Hematopoietic multipotent progenitor cell treated with erythropoietin and hydrocortisone succinate and interleukin-3 and kit ligand, for 8 days (in vitro differentiated cells): ENCODE data around the gene ATOH1.

Experiments used
- DNase-seq: peaks from one replicate; pipeline ENCODE4 v3.0.0-alpha.2; 2015

The ATOH1 gene, protein sequence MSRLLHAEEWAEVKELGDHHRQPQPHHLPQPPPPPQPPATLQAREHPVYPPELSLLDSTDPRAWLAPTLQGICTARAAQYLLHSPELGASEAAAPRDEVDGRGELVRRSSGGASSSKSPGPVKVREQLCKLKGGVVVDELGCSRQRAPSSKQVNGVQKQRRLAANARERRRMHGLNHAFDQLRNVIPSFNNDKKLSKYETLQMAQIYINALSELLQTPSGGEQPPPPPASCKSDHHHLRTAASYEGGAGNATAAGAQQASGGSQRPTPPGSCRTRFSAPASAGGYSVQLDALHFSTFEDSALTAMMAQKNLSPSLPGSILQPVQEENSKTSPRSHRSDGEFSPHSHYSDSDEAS

DNA sequence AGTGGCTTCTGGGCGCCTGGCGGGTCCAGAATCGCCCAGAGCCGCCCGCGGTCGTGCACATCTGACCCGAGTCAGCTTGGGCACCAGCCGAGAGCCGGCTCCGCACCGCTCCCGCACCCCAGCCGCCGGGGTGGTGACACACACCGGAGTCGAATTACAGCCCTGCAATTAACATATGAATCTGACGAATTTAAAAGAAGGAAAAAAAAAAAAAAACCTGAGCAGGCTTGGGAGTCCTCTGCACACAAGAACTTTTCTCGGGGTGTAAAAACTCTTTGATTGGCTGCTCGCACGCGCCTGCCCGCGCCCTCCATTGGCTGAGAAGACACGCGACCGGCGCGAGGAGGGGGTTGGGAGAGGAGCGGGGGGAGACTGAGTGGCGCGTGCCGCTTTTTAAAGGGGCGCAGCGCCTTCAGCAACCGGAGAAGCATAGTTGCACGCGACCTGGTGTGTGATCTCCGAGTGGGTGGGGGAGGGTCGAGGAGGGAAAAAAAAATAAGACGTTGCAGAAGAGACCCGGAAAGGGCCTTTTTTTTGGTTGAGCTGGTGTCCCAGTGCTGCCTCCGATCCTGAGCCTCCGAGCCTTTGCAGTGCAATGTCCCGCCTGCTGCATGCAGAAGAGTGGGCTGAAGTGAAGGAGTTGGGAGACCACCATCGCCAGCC, at the start of gene ATOH1:
Gene ATOH1, plus strand, starts transcription at position 422 of the 663 bp plus-strand sequence. Its CDS starts 174 bp downstream, at position 596.
- no peak for DNase-seq

DNA sequence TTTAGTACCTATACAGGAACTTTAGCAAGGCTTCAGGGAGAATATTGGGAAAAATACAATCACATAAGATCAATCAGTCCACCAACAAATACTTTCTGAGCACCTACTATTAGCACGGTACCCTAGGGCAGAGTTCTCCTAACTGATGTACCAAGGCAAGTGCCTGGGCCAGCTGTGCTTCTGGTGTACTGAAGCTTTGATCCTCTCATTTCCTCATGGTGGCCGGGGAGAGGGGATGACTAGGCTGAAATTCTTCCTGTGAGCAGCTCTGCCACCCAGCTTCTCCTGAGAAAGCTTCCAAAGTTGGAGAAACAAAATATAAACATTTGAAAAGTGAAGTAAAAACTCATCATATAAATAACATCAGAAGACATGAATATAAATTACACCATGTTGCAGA, 49.3 kb upstream of the ATOH1 start:
- no peak for DNase-seq

DNA sequence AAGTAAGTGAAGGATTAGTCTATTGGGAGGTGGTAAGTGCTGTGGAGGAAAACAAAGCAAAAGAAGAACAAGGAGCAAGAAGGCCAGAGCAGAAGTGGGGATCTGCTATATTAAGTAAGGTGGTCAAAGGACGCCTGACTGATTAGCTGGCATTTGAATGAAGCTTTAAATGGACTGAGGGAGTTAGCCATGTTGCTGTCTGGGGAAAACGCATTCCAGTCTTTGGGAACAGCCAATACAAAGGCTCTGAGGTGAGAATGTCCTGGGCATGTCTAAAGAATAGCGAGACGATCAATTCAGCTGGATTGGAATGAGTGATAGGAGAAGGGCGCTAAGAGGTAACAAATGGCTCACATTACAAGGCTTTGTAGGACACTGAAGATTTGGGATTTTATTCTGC, 48.5 kb upstream of the ATOH1 start:
- no peak for DNase-seq

DNA sequence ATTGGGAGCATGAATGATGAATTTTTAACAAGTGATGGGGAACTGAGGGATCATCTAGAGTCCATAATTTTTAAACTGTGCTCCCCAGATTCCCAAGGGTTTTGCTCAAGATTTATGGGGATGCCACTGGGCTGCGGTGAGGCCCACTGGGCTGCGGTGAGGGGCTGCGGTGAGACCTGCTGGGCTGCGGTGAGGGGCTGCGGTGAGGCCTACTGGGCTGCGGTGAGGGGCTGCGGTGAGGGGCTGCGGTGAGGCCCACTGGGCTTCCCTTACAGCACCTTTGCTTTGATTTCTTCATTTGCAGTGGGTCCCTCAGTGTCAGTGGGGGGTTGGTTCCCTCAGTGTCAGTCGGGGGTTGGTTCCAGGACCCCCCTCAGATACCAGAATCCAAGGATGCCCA, 47.4 kb upstream of the ATOH1 start:
- no peak for DNase-seq

DNA sequence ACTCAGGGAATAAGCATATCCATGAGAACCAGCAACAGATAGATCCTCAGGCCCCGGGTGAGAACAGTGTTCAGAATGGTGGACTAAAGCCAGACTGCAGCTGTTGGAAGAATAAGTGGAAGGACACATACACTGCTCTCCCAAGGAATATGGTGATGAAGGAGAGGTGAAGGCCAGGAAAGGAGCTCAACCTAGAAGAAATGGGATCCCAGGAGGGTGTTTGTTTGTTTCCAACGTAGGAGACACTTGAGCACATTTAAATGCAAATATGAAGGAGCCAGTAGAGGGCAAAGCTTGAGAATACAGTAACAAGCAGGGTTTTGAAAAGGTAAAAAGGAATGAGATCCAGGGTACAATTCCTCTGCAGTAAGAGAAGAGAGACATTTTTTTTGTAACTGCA, 42.4 kb upstream of the ATOH1 start:
- DNase-seq: no peak

DNA sequence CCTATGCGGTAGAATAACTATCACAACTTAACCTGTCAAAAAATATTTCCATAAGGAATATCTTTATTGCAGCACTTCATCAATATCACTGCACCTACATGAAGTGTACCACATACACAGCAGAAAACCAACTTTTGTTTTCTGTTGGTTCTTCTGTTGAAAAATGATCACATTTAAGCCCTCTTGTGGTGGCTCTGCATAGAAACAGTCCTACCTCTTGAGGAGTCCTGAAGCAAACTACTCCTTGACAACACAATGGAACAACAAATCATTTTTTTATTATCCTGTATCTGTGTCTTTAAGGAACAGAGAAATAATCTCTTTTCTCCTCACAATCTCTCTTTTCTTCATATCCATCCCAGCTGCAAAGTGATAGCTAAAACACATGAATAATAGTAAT, 39.8 kb upstream of the ATOH1 start:
- DNase-seq: peak; percentile 20

DNA sequence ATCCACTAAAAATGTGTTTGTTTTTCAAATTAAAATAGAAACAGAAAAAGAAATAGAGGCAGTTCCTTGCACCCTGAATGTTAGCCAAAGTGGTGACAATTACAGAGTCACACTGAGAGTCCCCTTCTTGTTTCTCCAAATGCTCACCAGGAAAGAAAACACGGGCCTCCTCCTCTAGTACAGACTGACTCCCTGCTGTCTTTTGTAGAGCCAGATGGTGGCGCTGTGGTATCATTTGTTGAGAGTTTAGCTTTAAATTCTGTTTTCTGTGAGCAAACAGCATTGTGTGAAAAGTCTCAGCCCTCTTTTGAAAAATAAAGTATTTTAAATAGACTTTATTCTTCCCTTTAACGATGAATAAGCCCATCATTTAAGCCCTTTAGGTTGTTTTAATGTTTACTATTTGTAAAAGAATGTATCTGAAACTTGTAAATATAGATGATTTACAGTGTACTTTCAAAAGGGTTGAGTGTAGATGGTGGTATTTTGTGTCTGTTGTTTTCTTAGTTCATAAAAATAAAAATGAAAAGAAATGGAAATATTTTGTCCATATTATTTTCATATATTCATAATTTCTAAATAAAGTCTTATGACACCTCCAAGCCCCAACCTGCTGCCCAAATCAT, 36.9 kb upstream of the ATOH1 start:
- DNase-seq: peak; percentile 67

DNA sequence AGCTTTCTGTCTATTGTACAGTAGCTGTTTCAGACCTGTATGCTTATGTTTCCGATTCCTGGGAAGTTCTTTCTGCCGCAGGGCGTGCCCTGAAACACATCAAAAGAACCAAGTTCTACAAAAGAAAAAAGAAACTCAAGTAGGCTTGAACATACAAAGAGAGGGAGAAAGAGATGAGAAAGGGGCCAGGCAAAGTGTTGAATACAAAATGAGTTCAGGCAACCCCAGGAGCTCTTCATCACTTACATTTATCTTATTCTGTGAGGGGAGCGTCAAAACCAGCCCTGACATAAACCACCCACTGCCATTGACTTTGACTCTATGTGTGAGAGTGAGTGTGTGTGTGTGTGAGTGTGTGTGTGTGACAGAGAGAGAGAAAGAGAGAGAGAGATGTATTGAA, 26.5 kb upstream of the ATOH1 start:
- DNase-seq: no peak

DNA sequence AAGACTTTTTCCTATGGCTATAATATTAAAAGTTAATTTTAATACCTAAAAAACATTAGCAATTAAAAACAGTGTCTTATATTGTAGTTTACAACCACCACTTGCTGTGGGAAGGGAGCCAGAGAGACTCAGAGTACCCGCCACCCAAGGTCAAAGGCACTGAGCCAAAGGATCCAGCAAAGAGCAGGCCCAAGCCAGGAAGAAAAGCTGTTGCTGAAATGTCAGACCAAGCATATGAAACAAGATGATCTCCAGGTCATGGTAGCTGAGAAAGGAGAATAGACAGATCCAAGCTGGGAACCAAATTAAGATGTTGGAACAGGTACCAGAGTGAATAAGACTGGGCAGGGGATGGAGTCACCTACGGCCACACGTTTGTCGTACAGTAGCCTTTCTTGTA, 18.8 kb upstream of the ATOH1 start:
- no peak for DNase-seq

DNA sequence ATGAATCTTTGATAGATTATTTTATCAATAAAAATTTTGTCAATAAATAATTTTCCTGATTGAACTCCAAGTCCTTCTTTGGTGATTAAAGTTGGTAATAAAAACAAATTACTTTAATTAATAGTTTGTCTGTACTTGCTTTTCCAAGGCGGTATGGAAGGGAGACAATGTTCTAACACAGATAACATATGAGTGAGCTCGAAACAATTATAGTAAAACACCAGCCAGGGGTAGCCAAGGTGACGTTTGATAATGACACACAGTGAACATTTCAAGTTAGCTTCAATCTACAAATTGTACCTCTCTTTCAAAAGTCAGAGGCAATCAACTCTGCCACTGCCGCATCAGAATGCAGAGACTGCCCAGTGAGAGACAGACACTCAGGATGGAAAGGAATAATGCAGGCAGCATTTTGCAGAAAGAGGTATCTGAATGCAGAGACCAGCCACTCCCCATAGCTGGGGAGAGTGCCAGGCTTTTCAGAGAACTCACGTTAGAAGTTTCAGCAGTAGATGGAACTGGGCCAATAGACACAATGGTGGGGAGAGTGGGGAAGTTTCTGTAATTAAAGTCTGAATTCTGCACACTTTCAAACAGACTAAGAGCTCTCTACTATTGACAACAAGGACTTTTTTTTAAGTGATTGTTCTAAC, 18.1 kb upstream of the ATOH1 start:
- no peak for DNase-seq

DNA sequence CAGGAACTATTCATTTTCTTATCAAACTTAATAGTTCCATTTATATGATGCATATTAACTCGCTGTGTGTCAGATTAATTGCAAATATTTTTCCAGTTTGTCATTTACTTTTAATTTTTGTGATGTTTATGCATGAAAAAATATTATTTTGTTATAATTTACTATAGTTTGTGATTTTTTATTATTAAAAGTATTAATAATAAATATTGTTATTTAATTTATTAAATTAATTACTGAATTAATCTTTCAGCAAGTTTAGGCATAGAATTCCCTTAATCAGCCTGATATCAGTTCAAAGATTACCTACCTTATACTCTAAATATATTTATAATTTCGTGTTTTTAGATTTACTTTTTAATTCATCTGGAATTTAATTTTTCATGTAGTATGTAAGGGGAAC, 15.5 kb upstream of the ATOH1 start:
- DNase-seq: no peak

DNA sequence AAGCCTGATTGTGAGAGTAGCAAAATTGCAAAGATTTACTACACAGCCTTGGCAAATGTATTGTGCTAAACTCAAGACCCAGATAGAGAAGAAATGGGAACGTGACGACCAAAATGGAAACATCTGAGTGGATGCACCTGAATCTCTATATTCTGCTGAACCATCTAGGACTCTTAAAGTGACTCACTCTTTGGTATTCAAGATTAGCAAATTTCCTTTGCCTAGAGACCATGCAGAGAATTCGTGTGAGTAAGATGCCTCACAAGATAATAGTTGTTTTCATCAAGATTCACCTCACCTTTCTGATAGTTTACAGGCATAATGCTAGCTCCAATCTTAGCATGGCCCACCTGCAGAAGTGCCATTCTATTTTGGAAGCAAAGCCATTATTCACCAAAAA, 14.4 kb upstream of the ATOH1 start:
- no peak for DNase-seq

DNA sequence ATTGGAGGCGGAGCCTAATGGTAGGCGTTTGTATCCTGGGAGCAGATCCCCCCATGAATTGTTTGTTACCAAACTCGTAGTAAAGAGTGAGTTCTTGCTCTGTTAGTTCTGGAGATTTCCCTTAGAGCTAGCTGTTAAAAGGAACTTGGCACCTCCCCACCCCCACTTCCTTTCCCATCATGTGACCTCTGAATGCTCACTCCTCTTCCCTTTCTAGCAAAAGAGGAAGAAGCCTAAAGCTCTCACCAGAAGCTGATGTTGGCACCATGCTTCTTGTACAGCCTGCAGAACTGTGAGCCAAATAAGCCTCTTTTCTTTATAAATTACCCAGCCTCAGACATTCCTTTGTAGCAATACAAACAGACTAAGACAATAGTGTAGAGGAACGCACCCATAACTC, 13.8 kb upstream of the ATOH1 start:
- peak; percentile 17 for DNase-seq

DNA sequence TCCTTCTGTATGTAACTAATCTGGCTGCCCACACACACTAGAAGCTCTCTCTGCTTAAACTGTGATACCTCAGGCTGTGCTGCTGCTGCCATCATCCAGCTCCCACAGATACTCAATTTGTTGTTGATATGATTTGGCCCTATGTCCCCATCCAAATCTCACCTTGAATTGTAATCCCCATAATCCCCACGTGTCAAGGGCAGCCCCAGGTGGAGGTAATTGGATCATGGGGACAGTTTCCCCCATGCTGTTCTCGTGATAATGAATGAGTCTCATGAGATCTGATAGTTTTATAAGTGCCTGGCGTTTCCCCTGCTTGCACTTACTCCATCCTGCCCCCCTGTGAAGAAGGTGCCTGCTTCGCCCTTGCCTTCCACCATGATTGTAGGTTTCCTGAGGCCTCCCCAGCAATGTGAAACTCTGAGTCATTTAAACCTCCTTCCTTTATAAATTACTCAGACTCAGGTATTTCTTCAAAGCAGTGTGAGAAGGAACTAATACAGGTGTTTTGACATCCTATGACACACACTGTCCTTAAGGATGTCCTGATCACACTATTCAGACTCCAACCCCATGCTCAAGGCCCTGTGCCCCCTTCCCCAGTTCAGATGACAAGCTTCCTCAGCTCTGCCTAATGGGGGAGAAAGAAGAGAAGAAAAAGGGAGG, 2.9 kb upstream of the ATOH1 start:
- DNase-seq: no peak

DNA sequence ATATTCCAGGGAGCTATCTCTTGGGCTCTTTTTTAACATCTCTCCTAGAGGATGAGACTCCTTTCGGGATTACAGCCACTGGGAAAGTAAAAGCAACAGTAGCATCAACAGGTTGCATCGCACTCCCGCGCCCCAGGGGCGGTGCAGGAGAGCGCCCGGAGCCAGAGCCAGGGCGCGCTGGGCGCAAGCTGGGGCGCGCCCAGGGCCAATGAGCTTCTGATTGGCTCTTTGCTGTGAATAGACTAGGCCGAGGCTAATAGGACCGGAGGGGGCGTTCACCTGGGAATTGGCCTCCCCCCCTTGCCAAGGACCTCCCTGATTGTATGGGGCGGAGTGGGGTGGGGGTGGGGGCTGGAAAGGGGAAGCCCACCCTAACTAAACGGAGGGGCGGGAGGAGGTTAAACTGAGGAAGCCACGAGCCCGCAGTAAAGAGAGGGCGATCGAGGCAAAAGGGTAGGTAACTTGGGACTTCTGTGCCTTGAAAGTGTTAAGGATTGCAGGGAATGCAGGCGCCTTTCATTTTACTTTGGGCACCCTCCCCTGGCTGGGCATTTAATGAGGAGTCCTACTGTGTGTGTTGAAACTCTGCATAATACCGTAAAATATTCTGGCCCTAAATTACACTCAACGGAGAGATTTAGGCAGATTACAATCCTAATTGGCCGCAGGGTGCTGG, 1.1 kb upstream of the ATOH1 start:
- DNase-seq: no peak

DNA sequence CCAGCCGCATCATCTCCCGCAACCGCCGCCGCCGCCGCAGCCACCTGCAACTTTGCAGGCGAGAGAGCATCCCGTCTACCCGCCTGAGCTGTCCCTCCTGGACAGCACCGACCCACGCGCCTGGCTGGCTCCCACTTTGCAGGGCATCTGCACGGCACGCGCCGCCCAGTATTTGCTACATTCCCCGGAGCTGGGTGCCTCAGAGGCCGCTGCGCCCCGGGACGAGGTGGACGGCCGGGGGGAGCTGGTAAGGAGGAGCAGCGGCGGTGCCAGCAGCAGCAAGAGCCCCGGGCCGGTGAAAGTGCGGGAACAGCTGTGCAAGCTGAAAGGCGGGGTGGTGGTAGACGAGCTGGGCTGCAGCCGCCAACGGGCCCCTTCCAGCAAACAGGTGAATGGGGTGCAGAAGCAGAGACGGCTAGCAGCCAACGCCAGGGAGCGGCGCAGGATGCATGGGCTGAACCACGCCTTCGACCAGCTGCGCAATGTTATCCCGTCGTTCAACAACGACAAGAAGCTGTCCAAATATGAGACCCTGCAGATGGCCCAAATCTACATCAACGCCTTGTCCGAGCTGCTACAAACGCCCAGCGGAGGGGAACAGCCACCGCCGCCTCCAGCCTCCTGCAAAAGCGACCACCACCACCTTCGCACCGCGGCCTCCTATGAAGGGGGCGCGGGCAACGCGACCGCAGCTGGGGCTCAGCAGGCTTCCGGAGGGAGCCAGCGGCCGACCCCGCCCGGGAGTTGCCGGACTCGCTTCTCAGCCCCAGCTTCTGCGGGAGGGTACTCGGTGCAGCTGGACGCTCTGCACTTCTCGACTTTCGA, 654 bp downstream of the ATOH1 start:
- DNase-seq: no peak

DNA sequence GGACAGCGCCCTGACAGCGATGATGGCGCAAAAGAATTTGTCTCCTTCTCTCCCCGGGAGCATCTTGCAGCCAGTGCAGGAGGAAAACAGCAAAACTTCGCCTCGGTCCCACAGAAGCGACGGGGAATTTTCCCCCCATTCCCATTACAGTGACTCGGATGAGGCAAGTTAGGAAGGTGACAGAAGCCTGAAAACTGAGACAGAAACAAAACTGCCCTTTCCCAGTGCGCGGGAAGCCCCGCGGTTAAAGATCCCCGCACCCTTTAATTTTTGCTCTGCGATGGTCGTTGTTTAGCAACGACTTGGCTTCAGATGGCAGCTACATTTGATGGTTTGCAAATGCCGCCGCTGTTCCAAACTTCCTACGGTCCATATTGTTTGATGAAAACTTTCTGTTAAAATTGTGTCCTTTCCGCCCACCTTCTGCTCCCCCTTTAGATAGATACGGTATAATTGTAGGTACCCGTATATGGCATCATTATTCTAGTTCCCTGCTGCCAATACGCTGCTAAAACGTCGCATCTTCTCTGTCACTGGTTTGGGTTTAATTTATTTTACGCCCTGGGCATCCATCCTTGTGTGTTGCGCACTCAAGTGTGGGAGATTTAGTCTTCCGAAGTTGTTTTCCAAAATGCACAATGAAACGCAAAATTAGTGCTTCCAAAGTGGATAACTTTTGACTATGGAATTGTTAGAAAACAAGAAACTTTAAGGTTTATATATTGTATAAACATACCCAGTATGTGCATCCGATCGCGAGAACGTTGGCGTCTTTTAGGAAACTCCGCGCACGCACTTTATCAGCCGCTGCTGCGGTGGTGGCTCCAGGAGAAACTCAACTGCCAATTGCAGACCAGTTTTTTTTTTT, 1.5 kb downstream of the ATOH1 start:
- DNase-seq: no peak

DNA sequence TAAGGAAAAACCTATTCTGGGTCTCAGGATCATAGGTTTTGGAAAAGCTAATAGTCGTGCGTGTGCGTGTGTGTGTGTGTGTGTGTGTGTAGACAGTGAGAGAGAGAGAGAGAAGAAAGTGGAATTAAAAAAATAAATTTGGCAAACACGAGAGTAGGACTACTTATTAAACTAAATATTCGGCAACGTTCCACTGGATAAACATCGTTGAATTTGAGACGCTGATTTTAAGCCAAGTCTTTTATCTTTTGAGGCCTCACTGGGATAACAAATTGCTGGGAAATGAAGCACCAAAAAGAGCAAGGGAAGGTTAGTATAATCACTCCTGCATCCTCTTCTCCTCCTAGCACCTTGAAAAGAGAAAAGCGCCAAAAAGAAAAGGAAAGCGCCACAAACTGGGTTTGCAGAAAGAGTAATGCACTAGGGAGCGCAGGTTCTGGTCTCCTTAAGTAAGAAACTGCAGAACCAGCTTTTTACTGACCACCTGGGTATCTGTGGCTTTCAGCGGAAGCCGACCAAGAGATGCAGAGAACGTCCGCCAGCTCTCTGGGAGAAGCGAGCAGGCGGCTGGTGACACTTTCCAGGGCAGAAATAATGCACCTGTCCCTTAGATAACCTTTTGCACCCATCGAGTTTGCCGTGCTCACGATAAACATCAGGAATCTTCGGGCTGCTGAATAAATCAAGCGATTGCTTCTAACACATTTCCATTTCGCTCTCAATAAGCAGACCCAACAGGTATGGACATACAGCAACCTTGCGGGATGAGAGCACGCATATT, 3.4 kb downstream of the ATOH1 start:
- DNase-seq: no peak

DNA sequence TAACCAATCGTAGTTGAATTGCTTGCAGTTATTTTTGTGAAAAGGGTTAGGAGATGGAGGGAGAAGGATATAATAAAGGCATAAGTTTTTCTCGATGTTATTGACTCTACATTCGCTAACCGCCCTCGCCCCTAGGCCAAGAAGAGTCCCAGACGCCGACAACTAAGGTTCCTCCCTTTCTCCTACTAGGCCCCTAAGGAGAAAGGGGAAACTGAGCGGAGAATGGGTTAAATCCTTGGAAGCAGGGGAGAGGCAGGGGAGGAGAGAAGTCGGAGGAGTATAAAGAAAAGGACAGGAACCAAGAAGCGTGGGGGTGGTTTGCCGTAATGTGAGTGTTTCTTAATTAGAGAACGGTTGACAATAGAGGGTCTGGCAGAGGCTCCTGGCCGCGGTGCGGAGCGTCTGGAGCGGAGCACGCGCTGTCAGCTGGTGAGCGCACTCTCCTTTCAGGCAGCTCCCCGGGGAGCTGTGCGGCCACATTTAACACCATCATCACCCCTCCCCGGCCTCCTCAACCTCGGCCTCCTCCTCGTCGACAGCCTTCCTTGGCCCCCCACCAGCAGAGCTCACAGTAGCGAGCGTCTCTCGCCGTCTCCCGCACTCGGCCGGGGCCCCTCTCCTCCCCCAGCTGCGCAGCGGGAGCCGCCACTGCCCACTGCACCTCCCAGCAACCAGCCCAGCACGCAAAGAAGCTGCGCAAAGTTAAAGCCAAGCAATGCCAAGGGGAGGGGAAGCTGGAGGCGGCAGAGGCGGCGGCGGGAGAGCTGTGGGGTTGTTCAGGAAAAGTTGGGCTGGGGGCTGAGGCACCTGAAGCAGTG, 5.9 kb downstream of the ATOH1 start:
- no peak for DNase-seq
